Suppressor macrophage treated with lipopolysaccharide for 4 hours (primary cell): ENCODE measurements around the gene SEC24D.
"Not testable (repeated sequence)": the region's sequence is repeated elsewhere in the genome, so short reads cannot be mapped to it uniquely, and the experiment has no call there.

ENCODE experiments used
- DNase-seq: peaks from one replicate; pipeline ENCODE4 v3.0.0-alpha.2; 2020

SEC24D gene

GRCh38 chr4:118803253-118803652 is 32.7 kb downstream of the SEC24D start:
- DNase-seq: no peak

- no peak for DNase-seq
These were observed 33.9 kb downstream of the SEC24D start for GRCh38 chr4:118801895-118802575.

GRCh38 chr4:118799231-118799942 is 36.5 kb downstream of the SEC24D start:
- DNase-seq: no peak

GRCh38 chr4:118798658-118799057 is 37.3 kb downstream of the SEC24D start:
- DNase-seq: no peak

- no peak for DNase-seq
These were observed 38.3 kb downstream of the SEC24D start for GRCh38 chr4:118797558-118798142.

GRCh38 chr4:118791690-118792446 is 44.1 kb downstream of the SEC24D start:
- not testable (repeated sequence) for DNase-seq

- no peak for DNase-seq
These were observed 45.4 kb downstream of the SEC24D start for GRCh38 chr4:118790544-118790943.

GRCh38 chr4:118788911-118789310 is 47.0 kb downstream of the SEC24D start:
- DNase-seq: no peak

- peak; percentile 6 for DNase-seq
These were observed 48.0 kb downstream of the SEC24D start for GRCh38 chr4:118787844-118788380.

- DNase-seq: no peak
These were observed 51.1 kb downstream of the SEC24D start for GRCh38 chr4:118784776-118785175.

- DNase-seq: peak; percentile 15
These were observed 52.0 kb downstream of the SEC24D start for GRCh38 chr4:118783887-118784286.

GRCh38 chr4:118782886-118783285 is 53.0 kb downstream of the SEC24D start:
- DNase-seq: not testable (repeated sequence)

GRCh38 chr4:118777649-118778048 is 58.3 kb downstream of the SEC24D start:
- not testable (repeated sequence) for DNase-seq

GRCh38 chr4:118776955-118777640 is 58.8 kb downstream of the SEC24D start:
- DNase-seq: not testable (repeated sequence)

GRCh38 chr4:118776157-118776954 is 59.6 kb downstream of the SEC24D start:
- DNase-seq: no peak

- no peak for DNase-seq
These were observed 60.5 kb downstream of the SEC24D start for GRCh38 chr4:118775405-118775804.

- no peak for DNase-seq
These were observed 60.9 kb downstream of the SEC24D start for GRCh38 chr4:118774989-118775388.

GRCh38 chr4:118774321-118774720 is 61.6 kb downstream of the SEC24D start:
- DNase-seq: no peak

GRCh38 chr4:118773429-118773792 is 62.5 kb downstream of the SEC24D start:
- DNase-seq: no peak

- DNase-seq: no peak
These were observed 63.0 kb downstream of the SEC24D start for GRCh38 chr4:118772767-118773428.
